IPS DF 4.7 (cell line): ENCODE results near the gene SCO2.
"Not testable (repeated sequence)": the region's sequence is repeated elsewhere in the genome, so short reads cannot be mapped to it uniquely, and the experiment has no call there.

Experiments
- DNase-seq: peaks from one replicate; pipeline ENCODE4 v3.0.0-alpha.2; 2013; ENCODE audit warnings: low spot score; ENCODE audit errors: extremely low read depth

Gene SCO2

GRCh38 chr22:50551160-50551752, 25.9 kb upstream of the SCO2 start:
- no peak for DNase-seq

- DNase-seq, result no peak
Observed at GRCh38 chr22:50550395-50550794, 25.0 kb upstream of the SCO2 start.

GRCh38 chr22:50548921-50549790, 23.8 kb upstream of the SCO2 start:
- DNase-seq, result no peak

GRCh38 chr22:50548040-50548920, 22.9 kb upstream of the SCO2 start:
- no peak for DNase-seq

- DNase-seq, result no peak
Observed at GRCh38 chr22:50547263-50547985, 22.0 kb upstream of the SCO2 start.

GRCh38 chr22:50546326-50547262, 21.2 kb upstream of the SCO2 start:
- no peak for DNase-seq

GRCh38 chr22:50545522-50546325, 20.3 kb upstream of the SCO2 start, which contains the start of gene KLHDC7B:
TSS of gene KLHDC7B (plus strand) at chr22:50545899. CDS start at chr22:50546244, 345 bp downstream.
- no peak for DNase-seq

- no peak for DNase-seq
Observed at GRCh38 chr22:50544746-50545253, 19.4 kb upstream of the SCO2 start.

- no peak for DNase-seq
Observed at GRCh38 chr22:50544078-50544745, 18.8 kb upstream of the SCO2 start.

GRCh38 chr22:50542416-50542927, 17.1 kb upstream of the SCO2 start:
- no peak for DNase-seq

- not testable (repeated sequence) for DNase-seq
Observed at GRCh38 chr22:50541667-50542026, 16.2 kb upstream of the SCO2 start.

- DNase-seq, result no peak
Observed at GRCh38 chr22:50540381-50540780, 15.0 kb upstream of the SCO2 start.

- DNase-seq, result no peak
Observed at GRCh38 chr22:50537765-50538164, 12.4 kb upstream of the SCO2 start.

GRCh38 chr22:50536226-50536625, 10.8 kb upstream of the SCO2 start:
- DNase-seq, result no peak

GRCh38 chr22:50535113-50535512, 9.7 kb upstream of the SCO2 start:
- no peak for DNase-seq

- DNase-seq, result not testable (repeated sequence)
Observed at GRCh38 chr22:50533856-50534711, 8.7 kb upstream of the SCO2 start.
